ENCODE results near the gene DMAP1.

DNA sequence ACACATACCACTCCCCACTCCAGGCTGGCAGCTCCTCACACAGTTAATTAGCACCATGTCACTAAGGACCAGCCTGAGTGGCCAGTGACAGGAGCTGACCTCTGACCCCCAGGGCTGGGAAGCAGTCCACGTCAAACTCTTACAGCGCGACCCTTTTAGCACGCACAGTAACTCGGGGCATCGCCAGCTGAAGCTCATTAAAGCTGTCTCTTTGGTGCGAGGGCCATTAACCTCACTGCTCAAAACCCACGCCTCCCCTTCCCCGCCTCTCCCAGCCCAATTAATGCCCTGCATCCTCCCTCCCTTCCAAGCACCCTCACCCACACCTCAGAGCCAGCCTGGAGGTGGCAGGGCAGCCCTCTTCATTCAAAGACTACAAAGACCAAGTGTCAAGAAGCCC, 31.7 kb downstream of the DMAP1 start:
- no peak for TF ChIP-seq GATA2 (IDR thresholded peaks at IDR 0.05; ENCODE audit: low read depth, low read length)
- TF ChIP-seq GATA3 (IDR thresholded peaks at IDR 0.05; ENCODE audit: low read depth, low read length) = no peak

Measured in SH-SY5Y (cell line).